Activated CD4-positive, alpha-beta T cell treated with anti-CD3 and anti-CD28 coated beads, Interleukin-2, amount 10 ng/mL, durations not matched to agents 24 days and 14 days (primary cell): ENCODE results near the gene TMEM63A. TPM values are rescaled to one million over a fixed set of nuclear protein-coding genes. Genes with fewer than 3 reads are reported as not detected.
"Not testable (repeated sequence)": the region's sequence is repeated elsewhere in the genome, so short reads cannot be mapped to it uniquely, and the experiment has no call there.

Source experiments
- DNase-seq: peaks from one replicate; pipeline ENCODE4 v3.0.0; 2022
- H3K27ac Mint-ChIP-seq: one replicate; pipeline ENCODE4 v1.8.0; 2022; ENCODE audit warnings: mild to moderate bottlenecking, mixed read lengths
- H3K27me3 Mint-ChIP-seq: one replicate; pipeline ENCODE4 v1.8.0; 2022; ENCODE audit warnings: mixed read lengths
- H3K36me3 Mint-ChIP-seq: one replicate; pipeline ENCODE4 v1.8.0; 2022; ENCODE audit warnings: low read depth, mild to moderate bottlenecking, mixed read lengths
- H3K4me1 Mint-ChIP-seq: one replicate; pipeline ENCODE4 v1.8.0; 2021; ENCODE audit warnings: mixed read lengths
- H3K4me3 Mint-ChIP-seq: one replicate; pipeline ENCODE4 v1.8.0; 2022; ENCODE audit warnings: mild to moderate bottlenecking, moderate library complexity, mixed read lengths
- H3K9me3 Mint-ChIP-seq: one replicate; pipeline ENCODE4 v1.8.0; 2021; ENCODE audit warnings: mixed read lengths
- intact Hi-C: fragments of 100-400 bp; cut with micrococcal nuclease; formaldehyde crosslinking; loops from one replicate; pipeline ENCODE4 v1.15.1; 2023
- total RNA-seq: library from RNA; stranded (reverse); gene quantifications from 2 replicates; pipeline ENCODE4 v1.2.3, GENCODE V29; 2022

Gene TMEM63A
- 23.0 and 28.5 TPM in 2 replicates for total RNA-seq

- Mint-ChIP-seq H3K9me3 (no peaks in the 10 kb centered on the region), H3K27me3 (peaks cover 14% of the 10 kb centered on the region), H3K4me3 (peak within 1 kb of the TSS; percentile 85), H3K27ac (peak within 1 kb of the TSS; percentile 87), H3K36me3 (peaks cover 17% of the 10 kb centered on the region), H3K4me1 (peaks cover 43% of the 10 kb centered on the region)
- intact Hi-C loops = loop anchor here (1.0 to 5.0 kb wide), 4 partner anchors 15 to 105 kb away; partner anchors contain the start of genes EPHX1 and SRP9
- peak; percentile 97 for DNase-seq
Measured at GRCh38 chr1:225881959-225882693, at the start of gene TMEM63A. TMEM63A (minus strand) TSS chr1:225882380; CDS start chr1:225877580, 4,800 bp downstream.

DNA sequence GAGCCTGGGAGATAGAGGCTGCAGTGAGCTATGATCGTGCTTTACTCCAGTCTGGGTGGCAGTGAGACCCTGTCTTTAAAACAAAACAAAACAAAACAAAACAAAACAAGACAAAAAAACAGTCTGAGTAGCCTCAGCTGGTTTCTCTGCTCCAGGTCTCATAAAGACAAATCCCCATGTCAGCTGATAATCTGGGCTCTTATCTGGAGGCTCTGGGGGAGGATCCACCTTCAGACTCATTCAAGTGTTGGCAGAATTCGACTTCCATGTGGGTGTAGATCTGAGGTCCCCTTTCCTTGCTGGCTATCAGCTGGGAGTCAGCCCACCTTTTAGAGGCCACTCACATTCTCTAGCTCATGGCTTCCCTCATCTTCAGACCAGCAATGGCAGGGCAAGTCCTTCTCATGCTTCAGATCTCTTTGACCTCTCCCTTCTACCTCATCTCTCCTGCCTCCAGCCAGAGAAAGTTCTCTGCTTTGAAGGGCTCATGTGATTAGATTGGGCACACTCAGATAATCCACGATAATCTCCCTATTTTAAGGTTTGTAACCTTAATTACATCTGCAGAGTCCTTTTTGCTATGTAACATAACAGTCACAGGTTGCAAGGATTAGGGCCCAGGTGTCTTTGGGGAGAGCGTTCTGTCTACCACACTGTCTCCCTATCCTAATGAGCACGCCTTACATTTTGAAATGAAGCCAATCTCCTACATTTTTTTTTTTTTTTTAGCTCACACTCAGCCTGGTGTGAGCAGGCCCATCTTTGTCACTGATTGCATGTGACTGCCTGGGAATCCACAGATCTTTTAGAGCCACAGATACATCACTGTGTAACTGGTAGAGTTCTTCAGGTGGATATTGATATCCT, 49.3 kb upstream of the TMEM63A start:
- intact Hi-C loops = no loop called here
- no peaks in the 10 kb centered on the region for H3K9me3 Mint-ChIP-seq
- no peak for DNase-seq
- H3K27ac Mint-ChIP-seq = no peak overlapping the region
- peaks cover 10% of the 10 kb centered on the region for H3K4me1 Mint-ChIP-seq
- no peaks in the 10 kb centered on the region for H3K27me3 Mint-ChIP-seq
- H3K36me3 Mint-ChIP-seq = no peaks in the 10 kb centered on the region
- H3K4me3 Mint-ChIP-seq = no peak overlapping the region

DNA sequence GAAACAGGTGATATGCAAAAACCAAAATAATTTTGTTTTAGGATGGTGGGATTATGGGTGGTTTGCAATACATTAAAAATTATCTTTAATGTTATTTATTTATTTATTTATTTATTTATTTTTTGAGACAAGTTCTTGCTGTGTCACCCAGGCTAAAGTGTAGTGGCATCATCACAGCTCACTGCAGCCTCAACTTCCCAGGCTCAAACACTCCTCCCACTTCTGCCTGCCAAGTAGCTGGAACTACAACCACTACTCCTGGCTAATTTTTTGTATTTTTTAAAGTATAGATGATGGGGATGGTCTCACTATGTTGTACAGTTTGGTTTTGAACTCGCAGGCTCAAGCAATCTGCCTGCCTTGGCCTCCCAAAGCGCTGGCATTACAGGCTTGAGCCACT, 48.4 kb upstream of the TMEM63A start:
- no peaks in the 10 kb centered on the region for H3K9me3 Mint-ChIP-seq

GRCh38 chr1:225929462-225929861, 47.3 kb upstream of the TMEM63A start:
- intact Hi-C loops, DNase-seq, H3K4me3 Mint-ChIP-seq, H3K9me3 Mint-ChIP-seq, H3K27me3 Mint-ChIP-seq, H3K36me3 Mint-ChIP-seq: not testable (repeated sequence)
- Mint-ChIP-seq H3K4me1 (peaks cover 14% of the 10 kb centered on the region), H3K27ac (peak overlapping the region; percentile 60)

More for the DNA sequence above, 48.4 kb upstream of the TMEM63A start:
- no peak for DNase-seq
- intact Hi-C loops = no loop called here
- Mint-ChIP-seq H3K4me1 (peaks cover 11% of the 10 kb centered on the region), H3K27me3 (no peaks in the 10 kb centered on the region), H3K36me3 (no peaks in the 10 kb centered on the region), H3K4me3 (no peak overlapping the region), H3K27ac (no peak overlapping the region)

- intact Hi-C loops = no loop called here
- peak; percentile 72 for DNase-seq
- no peaks in the 10 kb centered on the region for H3K27me3 Mint-ChIP-seq
- H3K4me3 Mint-ChIP-seq = no peak overlapping the region
- peak overlapping the region; percentile 77 for H3K27ac Mint-ChIP-seq
- H3K9me3 Mint-ChIP-seq = no peaks in the 10 kb centered on the region
- peaks cover 4% of the 10 kb centered on the region for H3K36me3 Mint-ChIP-seq
- H3K4me1 Mint-ChIP-seq = peaks cover 14% of the 10 kb centered on the region
Measured at GRCh38 chr1:225928186-225929175, 46.3 kb upstream of the TMEM63A start.

- Mint-ChIP-seq H3K9me3 (no peaks in the 10 kb centered on the region), H3K27ac (peak overlapping the region; percentile 62), H3K27me3 (no peaks in the 10 kb centered on the region), H3K36me3 (peaks cover 9% of the 10 kb centered on the region), H3K4me1 (peaks cover 20% of the 10 kb centered on the region), H3K4me3 (peak overlapping the region; percentile 37)
- intact Hi-C loops = no loop called here
- no peak for DNase-seq
Measured at GRCh38 chr1:225926551-225927113, 44.5 kb upstream of the TMEM63A start.

DNA sequence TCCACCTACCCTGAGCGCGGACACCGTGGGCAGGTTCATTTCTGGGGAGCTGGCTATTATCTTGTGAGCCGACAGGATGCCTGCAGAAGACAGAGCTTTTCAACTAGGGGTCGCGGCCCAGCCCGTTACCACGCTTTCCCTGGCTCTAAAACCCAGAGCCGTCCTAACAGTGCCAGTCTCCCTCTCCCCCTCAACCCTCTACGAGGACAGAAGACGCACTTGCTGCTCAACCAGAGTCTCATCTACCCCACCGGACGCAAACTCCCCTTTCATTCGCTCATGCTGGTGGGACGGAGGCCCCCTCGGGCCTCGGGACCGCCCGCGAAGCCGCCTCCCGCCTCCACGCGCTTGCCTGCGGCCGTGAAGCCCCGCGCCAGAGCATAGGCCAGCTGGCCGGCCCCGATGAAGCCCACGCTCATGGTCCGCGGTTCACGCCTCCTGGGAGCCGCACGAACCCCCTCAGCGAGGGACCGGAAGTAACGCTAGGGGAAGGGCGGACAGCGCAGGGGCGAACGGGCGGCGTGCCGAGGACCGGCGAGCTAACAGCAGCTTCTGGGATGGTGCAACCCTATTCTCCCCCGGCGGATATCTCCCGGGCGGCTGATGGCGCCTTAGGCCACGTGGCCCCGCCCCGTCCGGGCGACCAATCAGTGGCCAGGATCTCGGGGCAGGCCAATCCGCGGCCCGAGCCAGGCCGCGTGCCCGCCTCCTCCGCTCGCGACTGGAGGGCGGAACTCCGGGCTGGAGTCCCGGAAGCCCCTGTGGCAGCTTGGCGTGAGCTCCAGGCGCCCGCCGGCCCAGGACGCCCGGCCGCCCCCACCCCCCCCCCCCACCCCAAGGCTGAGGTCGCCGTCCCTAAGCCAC, 41.7 kb upstream of the TMEM63A start, which contains the start of gene PYCR2:
Gene PYCR2 (minus strand): TSS at position 559 of the 864 bp plus-strand sequence. CDS start 140 bp downstream, at position 419.
- Mint-ChIP-seq H3K4me3 (peak within 1 kb of the TSS; percentile 97), H3K4me1 (peaks cover 39% of the 10 kb centered on the region), H3K9me3 (no peaks in the 10 kb centered on the region), H3K27me3 (no peaks in the 10 kb centered on the region), H3K27ac (peak within 1 kb of the TSS; percentile 95), H3K36me3 (peaks cover 30% of the 10 kb centered on the region)
- DNase-seq = peak; percentile 99
- intact Hi-C loops = loop anchor here (1.0 to 5.0 kb wide), 8 partner anchors 27 to 496 kb away; partner anchors contain the start of genes H3-3A, LBR, SDE2 and SRP9

GRCh38 chr1:225923381-225923691, 41.2 kb upstream of the TMEM63A start:
- H3K4me1 Mint-ChIP-seq = peaks cover 36% of the 10 kb centered on the region

DNA sequence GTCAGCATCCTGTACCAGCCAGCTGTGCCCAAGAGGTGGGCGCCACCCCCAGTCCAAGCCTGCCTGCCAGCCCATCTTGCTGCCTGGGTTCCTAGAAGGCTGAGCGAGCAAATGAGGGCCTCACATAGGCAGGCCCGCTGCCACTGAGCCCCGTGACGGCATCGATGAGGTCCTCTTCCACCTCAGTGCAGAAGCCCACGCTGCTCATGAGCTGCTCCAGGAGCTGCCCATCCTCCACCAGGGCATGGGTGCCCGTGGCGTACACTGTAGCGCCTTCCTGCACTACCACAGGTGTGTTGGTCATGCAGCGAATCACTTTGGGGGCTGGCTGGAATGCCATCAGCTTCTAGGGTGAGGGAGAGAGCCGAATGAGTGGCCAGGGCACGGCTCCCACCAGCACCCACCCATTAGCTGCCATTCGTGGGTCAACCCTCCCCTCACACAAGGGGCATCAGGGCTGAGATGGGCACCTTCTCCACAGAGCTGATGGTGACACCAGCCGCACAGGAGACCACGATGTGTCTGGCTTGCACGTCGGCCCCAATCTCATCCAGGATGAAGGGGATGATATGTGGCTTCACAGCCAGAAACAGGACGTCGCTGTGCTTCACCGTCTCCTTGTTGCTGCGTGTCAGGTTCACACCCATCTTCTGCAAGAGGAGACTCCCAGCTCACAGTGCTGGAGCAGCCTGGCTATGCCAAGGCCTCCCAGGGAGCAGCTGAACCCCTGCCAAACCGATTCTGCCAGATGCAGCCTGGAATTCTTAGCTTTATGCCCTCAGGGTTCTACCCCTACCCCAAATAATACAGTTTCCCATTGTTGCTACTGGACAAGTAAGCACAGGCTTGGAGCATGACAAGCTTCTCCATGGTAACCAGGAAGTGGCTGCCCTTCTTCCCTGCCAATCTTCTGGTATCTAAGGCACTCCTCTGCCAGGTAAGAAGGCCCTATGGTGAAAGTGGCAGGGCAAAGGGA, 39.8 kb upstream of the TMEM63A start:
- Mint-ChIP-seq H3K27me3 (no peaks in the 10 kb centered on the region), H3K27ac (no peak overlapping the region), H3K4me3 (peak overlapping the region; percentile 97), H3K36me3 (peaks cover 44% of the 10 kb centered on the region), H3K9me3 (no peaks in the 10 kb centered on the region), H3K4me1 (peaks cover 36% of the 10 kb centered on the region)
- no peak for DNase-seq
- intact Hi-C loops = loop anchor here (5.0 kb wide), 1 partner anchor 55 kb away; no protein-coding TSS in a partner anchor

More at GRCh38 chr1:225923381-225923691, 41.2 kb upstream of the TMEM63A start:
- H3K27me3 Mint-ChIP-seq = no peaks in the 10 kb centered on the region
- no peaks in the 10 kb centered on the region for H3K9me3 Mint-ChIP-seq
- peak overlapping the region; percentile 95 for H3K27ac Mint-ChIP-seq
- intact Hi-C loops = loop anchor here (5.0 kb wide), 1 partner anchor 54 kb away; no protein-coding TSS in a partner anchor
- H3K4me3 Mint-ChIP-seq = peak overlapping the region; percentile 97
- no peak for DNase-seq
- peaks cover 33% of the 10 kb centered on the region for H3K36me3 Mint-ChIP-seq

DNA sequence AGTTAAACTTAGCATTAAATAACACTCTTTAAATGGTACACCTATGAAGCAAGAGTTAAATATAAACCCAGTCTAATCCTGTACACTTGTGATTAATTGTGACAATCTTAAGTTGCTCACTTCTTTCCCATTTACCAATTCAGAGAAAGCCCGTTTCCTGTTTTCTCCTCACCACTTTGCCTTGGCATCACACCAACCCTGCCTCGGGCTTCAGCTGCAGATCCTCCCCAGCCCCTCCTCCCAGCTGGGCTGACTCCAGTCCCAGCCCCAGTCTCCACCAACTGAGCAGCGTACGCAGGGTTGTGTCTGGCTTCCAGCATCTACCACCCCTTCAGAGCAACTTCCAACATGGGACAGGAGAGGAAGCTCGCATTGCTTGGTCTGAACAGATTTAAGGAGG, 37.7 kb upstream of the TMEM63A start:
- no peaks in the 10 kb centered on the region for H3K9me3 Mint-ChIP-seq
- DNase-seq = no peak
- H3K27me3 Mint-ChIP-seq = no peaks in the 10 kb centered on the region
- H3K36me3 Mint-ChIP-seq = peaks cover 48% of the 10 kb centered on the region
- peak overlapping the region; percentile 42 for H3K27ac Mint-ChIP-seq
- intact Hi-C loops = loop anchor here (5.0 to 10.0 kb wide), 2 partner anchors 57 to 265 kb away; partner anchors contain the start of gene ENAH
- H3K4me3 Mint-ChIP-seq = peak overlapping the region; percentile 56
- peaks cover 28% of the 10 kb centered on the region for H3K4me1 Mint-ChIP-seq

GRCh38 chr1:225918280-225918679, 36.1 kb upstream of the TMEM63A start:
- DNase-seq = no peak
- H3K27ac Mint-ChIP-seq = no peak overlapping the region
- intact Hi-C loops = loop anchor here (10.0 kb wide), 1 partner anchor 263 kb away; the partner anchor contains the start of gene ENAH
- H3K27me3 Mint-ChIP-seq = no peaks in the 10 kb centered on the region
- no peaks in the 10 kb centered on the region for H3K9me3 Mint-ChIP-seq
- H3K4me1 Mint-ChIP-seq = peaks cover 28% of the 10 kb centered on the region
- peaks cover 45% of the 10 kb centered on the region for H3K36me3 Mint-ChIP-seq
- H3K4me3 Mint-ChIP-seq = no peak overlapping the region
